ENCODE data around the gene HMCN1.
"Not testable (repeated sequence)": the region's sequence is repeated elsewhere in the genome, so short reads cannot be mapped to it uniquely, and the experiment has no call there.

HMCN1 gene

GRCh38 chr1:185742403-185742802, 8.2 kb downstream of the HMCN1 start:
- no peak for DNase-seq

DNA sequence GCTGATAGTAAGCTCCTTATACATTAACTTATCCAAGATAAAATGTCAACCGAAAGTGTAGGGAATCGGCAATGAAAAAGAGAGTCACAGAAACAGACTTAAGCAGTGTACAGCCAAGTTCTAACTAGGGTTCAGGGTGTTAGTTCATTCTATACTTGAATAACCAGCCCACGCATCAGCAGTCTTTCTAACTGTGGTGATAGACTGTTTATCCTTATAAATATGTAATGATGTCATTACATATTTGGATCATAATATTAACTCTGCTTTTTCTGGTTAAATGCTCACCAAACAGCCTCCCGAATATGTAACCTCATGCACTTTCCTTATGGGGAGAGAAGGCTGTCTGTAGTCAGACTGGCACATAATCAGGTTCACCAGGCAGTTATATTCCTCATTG, 11.0 kb downstream of the HMCN1 start:
- no peak for DNase-seq

GRCh38 chr1:185759061-185759460, 24.9 kb downstream of the HMCN1 start:
- DNase-seq: no peak

DNA sequence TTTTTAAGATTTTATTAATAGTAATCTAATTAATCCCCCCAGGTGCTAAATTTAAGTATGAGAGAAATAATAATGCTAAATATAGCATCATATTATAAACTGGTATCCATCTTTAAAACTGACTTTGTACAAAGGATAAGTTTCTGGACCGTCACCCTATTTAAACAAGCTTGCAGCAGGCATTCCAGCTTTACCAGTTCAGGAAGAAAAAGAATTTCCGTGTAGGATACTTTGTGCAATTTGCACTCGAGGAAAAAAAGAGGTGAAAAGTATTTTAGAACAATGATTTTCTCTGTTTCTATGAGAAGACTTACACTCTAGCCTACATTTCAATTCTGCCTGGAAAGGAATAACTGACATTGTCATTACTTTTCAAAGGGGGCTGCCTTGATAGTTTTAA, 27.6 kb downstream of the HMCN1 start:
- DNase-seq: no peak

GRCh38 chr1:185767508-185768120, 33.4 kb downstream of the HMCN1 start:
- DNase-seq: no peak

DNA sequence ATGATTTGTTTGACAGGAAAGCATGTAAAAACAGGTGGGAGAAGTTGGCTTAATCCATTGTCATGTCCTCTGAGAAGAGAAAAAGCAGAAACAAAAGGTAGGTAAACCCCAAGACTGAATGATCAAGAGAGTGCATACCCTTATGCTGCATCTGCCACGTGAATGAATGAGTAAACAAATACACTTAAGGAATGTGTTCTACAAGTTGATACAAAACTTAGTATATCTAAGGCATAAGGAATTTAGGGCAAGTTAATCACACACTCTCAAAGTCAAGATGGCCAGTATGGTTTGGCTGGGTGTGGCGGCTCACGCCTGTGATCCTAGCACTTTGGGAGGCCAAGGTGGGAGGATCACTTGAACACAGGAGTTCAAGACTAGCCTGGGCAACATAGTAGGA, 34.2 kb downstream of the HMCN1 start:
- no peak for DNase-seq

- DNase-seq: no peak
Observed at GRCh38 chr1:185769136-185769535, 34.9 kb downstream of the HMCN1 start.

GRCh38 chr1:185774394-185774793, 40.2 kb downstream of the HMCN1 start:
- DNase-seq: no peak

DNA sequence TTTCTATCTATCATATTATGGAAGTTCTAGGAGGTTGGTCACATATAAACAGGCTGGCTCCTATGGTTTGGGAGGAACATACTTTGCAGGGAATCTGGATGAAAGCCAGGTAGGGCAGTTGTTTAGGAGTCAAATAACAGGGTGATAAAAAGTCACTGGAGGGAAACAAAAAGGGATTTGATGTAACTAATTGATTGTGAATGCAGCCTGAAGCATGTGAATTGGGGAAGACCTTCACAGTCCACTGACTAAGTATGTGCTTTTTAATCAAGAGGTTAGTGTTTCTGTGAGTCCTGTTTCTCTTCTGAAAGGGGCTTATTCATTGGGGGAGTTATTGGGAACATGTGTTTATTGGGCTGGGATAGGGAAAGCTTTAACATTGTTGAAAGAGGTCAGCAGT, 41.3 kb downstream of the HMCN1 start:
- DNase-seq: no peak

DNA sequence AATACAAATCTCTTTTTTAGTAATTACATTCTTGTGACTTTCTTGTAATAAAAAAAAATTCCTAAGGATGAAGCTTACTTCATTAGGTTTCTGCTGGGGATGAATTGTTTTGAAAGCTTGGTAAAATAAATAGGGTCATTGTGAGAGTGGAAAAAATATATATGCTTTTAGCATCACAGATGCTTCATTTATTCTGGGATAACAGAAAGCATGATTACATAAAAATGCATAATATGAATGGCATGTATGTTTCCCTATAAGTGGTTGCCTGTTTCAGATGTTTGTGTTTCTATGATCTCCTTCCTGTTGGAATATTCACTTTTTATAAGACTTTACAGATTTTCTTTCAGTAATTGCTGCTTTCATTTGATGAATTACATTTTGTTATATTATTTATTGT, 42.3 kb downstream of the HMCN1 start:
- no peak for DNase-seq

- DNase-seq: not testable (repeated sequence)
Observed at GRCh38 chr1:185783860-185784259, 49.7 kb downstream of the HMCN1 start.

GRCh38 chr1:185785586-185785985, 51.4 kb downstream of the HMCN1 start:
- no peak for DNase-seq

DNA sequence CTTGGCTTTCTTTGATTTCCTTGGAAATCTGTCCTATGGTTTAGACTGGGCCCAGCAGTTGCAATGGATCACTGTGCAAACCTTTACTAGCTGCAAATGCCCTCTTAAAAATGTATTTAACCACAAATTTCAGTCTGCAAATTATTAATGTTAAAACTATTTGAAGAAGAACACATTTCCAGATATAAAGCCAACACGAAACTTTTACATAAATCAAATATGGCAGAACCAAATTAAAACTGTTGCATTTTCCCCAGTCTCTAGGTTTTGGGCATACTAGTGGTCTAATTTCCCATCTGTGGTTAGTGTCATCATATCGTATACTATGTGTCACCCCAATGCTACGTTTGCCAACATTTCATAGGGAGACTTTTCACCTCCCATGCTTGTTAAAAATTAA, 52.3 kb downstream of the HMCN1 start:
- DNase-seq: no peak

DNA sequence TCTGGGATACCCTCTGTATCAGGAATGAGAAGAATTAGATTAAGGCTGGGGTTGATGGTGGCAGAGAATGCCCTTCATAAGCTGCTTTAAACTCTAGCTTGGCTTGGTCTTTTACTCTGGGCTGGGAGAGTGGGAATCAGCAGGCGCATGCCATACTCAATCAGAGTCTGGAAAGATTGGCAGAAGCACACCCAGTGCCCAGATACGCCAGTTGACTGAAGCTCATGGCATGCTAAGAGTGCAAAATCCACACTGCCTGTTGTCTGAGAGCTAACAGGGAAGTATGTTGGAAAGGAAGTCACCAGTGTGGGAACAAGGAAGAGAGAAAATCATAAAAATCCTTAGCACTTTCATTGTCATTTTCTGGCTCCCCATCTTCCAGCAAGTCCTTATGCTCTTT, 53.0 kb downstream of the HMCN1 start:
- no peak for DNase-seq

DNA sequence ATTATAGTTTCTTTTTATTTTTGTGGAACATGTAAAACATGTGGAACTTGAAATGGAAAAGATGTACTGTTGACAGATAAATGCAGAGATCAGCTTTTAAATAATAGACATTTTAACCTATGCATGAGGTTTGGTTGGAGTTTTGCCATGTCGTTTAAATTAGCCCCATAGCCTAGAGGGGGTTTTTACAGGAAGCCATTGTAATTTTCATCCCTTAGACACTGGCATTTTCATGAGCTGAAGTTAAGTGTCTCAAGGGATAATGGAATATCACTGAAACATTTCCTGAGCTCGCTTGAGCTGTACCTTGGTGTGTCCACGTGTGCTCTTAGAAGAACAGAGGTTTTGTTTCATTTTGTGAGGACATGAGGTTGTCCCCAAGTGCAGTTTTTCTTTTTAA, 54.2 kb downstream of the HMCN1 start:
- no peak for DNase-seq

GRCh38 chr1:185789501-185790193, 55.5 kb downstream of the HMCN1 start:
- DNase-seq: no peak

GRCh38 chr1:185790194-185790735, 56.1 kb downstream of the HMCN1 start:
- DNase-seq: no peak

DNA sequence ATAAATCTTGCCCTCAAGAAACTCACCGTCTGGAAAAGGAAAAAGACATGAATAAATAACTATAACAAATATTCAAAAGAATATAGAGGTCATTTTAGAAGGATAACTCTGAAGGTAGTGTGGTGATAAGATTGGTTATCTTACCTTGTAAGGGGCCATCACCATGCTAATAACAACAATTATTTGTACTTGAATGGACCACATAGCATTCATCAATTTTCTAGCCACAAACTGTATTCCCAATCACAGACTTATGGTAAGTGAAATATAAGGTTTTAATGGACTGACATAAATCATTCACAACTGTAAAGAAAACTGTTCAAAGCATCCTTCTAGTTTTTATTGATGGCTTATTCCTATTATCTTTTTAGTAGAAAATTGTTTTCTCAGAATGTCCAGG, 57.8 kb downstream of the HMCN1 start:
- no peak for DNase-seq

GRCh38 chr1:185794495-185794894, 60.3 kb downstream of the HMCN1 start:
- not testable (repeated sequence) for DNase-seq

- DNase-seq: no peak
Observed at GRCh38 chr1:185795181-185795580, 61.0 kb downstream of the HMCN1 start.

DNA sequence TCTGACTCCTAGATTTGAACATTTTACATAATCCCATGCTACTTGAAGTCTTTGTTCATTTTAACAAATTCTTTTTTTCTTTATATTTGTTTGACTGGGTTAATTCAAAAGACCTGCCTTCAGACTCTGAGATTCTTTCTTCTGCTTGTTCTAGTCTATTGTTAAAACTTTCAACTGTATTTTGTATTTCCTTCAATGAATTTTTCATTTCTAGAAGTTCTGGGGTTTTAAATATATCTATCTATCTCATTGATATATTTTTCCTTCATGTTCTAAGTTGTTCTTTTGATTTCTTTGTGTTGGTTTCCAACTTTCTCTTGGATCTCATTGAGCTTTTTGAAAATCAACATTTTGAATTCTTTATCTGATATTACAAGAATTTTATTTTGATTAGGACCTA, 64.3 kb downstream of the HMCN1 start:
- DNase-seq: no peak

DNA sequence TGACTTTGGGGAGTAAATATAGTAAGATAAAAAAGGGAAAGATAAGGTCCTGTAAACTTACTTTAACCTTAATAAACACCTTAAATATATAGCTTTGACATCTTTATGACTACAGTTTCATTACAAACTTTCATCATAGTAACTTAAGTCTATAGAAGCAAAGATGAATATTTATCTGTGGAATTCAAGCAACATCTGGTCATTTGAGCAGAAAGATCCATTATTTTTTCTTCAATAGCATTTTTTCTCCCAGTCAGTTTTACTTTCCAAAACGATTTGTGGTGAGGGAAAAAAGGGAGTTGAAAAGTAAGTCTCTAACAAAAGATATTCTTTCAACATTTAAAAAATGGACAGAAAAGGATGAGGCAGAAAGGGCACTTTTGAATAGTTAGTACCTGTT, 69.0 kb downstream of the HMCN1 start:
- no peak for DNase-seq

DNA sequence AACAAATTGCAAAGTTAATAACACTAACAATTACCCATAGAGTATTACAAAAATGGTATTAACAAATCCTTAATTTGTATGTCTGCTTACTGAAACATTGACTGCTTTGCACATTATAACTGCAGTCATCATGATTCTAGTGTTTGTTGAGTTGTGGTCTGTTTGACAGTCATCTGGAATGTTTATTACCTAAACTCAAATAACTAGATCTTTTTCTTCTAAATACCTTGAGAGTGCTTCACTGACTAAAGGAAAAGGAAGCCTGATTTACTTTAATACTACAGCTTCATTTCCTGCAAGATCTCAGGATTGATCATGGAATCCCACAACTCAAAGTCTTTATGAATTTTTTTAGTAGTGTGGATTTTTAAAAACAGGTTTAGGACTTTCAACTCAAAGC, 70.0 kb downstream of the HMCN1 start:
- no peak for DNase-seq

DNA sequence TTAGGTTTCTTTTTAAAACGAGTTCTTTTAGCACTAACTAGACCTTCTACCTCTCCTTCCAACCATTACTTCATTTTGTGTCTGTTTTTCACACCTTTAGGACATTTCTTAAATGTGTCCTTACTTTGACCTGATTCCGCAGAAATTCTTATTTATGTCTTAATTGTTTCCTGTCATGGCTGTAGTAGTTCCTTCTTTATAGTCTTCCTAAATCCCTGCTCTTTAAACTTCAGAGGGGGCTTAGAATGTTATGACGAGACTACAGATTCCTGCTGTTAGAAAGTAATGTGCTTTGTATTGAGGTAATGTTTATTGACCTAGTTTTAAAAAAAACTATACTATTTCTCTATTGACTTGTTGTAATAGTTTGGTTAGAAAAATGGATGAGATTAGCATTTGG, 70.4 kb downstream of the HMCN1 start:
- DNase-seq: no peak

DNA sequence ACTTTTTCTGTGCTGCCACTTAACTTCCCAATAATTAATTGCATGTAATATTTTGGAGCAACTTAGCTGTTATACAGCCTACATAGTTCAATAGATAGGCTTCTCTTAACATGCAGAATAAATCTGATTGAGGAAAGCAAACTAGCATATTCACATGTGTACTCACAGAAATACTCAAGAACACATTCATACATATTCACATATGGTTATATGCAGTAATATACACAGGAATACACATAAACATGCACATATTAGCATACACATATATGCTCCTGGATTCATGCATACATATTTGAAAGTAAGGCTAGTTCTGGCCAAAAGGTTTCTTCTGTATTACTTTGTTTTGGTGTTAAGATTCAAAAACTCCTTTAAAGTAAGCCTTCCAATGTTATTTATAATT, 73.1 kb downstream of the HMCN1 start:
- DNase-seq: no peak

Measured in NCI-H2081 treated with DMSO at 0.1 percent for 48 hours (cell line).